Small intestine (tissue), 7 donors: ENCODE measurements around the gene SIX4. TPM values are rescaled to one million over a fixed set of nuclear protein-coding genes. Genes with fewer than 3 reads are reported as not detected.

Experiments
- DNase-seq, 2 donors: peaks; one replicate each; pipeline versions ENCODE4 v3.0.0 to v3.0.0-alpha.2; 2013
- FAIRE-seq: peaks from 2 replicates; lab custom pipeline; 2012; peaks lifted over from hg19 to GRCh38; lab: Jason Lieb, UNC
- H3K27ac ChIP-seq, 3 donors: one replicate each; pipeline ENCODE4 v1.5.1; 2013; ENCODE audit warnings: low read length in 2 of 3, mild to moderate bottlenecking in 2 of 3, control low read depth in 1 of 3, inconsistent platforms in 1 of 3, low read depth in 1 of 3, moderate library complexity in 1 of 3
- H3K27me3 ChIP-seq, 3 donors: one replicate each; pipeline ENCODE4 v1.6.1; 2013; ENCODE audit warnings: low read length in 3 of 3, inconsistent platforms in 1 of 3; ENCODE audit not compliant: control insufficient read depth in 3 of 3, insufficient read depth in 3 of 3
- H3K36me3 ChIP-seq, 3 donors: one replicate each; pipeline ENCODE4 v1.6.1; 2013; ENCODE audit warnings: low read length in 3 of 3, inconsistent platforms in 1 of 3, low read depth in 1 of 3, mild to moderate bottlenecking in 1 of 3, moderate library complexity in 1 of 3; ENCODE audit not compliant: control insufficient read depth in 3 of 3, insufficient read depth in 2 of 3
- H3K4me1 ChIP-seq, 3 donors: one replicate each; pipeline ENCODE4 v1.6.1; 2013; ENCODE audit warnings: low read length in 2 of 3, inconsistent platforms in 1 of 3, low read depth in 1 of 3, mild to moderate bottlenecking in 1 of 3, moderate library complexity in 1 of 3; ENCODE audit not compliant: control insufficient read depth in 3 of 3, insufficient read depth in 2 of 3
- H3K4me3 ChIP-seq, 3 donors: one replicate each; pipeline ENCODE4 v1.5.1; 2013; ENCODE audit warnings: low read length in 3 of 3, control low read depth in 1 of 3, inconsistent platforms in 1 of 3, low read depth in 1 of 3, mild to moderate bottlenecking in 1 of 3, moderate library complexity in 1 of 3
- H3K9me3 ChIP-seq, 2 donors: one replicate each; pipeline ENCODE4 v1.6.1; 2013; ENCODE audit warnings: low read depth in 1 of 2, low read length in 1 of 2; ENCODE audit not compliant: control insufficient read depth in 2 of 2, insufficient read depth in 1 of 2
- WGBS, 3 donors: extraction: QIAGEN DNeasy Blood & Tissue Kit; methylation state at CpG; one replicate each; pipeline ENCODE4 v1.1.7; 2013; 5-methylcytosine and 5-hydroxymethylcytosine counted together
- polyA plus RNA-seq, 4 donors: library from polyadenylated mRNA; stranded (reverse) in 3 of 4; unstranded in 1 of 4; fragments of 200-250 nt in 3 of 4; fragments of 120-200 nt in 1 of 4; gene quantifications; one replicate each; pipeline versions ENCODE4 v1.2.1 to v1.2.3, GENCODE V29; 2013
- donor health status: healthy with polysubstance abuse.
- donor health status: control.
- donor health status: control.
- donor health status: Bipolar disorder and iron deficiency.
- donor health status: healthy.

The SIX4 gene
- polyA plus RNA-seq, 4 donors, result 0.12 to 0.25 TPM; not detected in 2

DNA sequence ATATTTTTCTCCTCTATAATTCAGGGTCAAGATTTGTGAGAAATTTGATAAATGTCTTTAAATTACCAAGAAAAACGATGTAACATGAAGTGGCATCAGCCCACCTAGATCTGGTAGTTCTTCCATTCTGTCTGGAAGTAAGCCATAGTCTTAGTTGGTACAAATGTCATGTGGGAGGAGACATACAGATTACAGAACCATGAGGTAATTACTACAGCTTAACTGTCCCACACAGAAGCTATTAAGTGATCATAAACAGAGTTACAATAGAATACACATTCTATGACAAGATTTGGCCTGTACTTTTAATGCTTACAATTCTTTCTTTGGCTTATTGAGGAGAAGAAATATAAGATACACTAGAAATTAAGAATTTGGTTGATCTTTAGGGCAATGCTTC, 61.2 kb downstream of the SIX4 start:
- H3K4me1 ChIP-seq, result no peaks in the 10 kb centered on the region
- FAIRE-seq, result no peak
- H3K27ac ChIP-seq, result no peak overlapping the region
- DNase-seq, result no peak
- no peak overlapping the region for H3K4me3 ChIP-seq
- H3K36me3 ChIP-seq, result no peaks in the 10 kb centered on the region
- 59 to 83% (median 59%) methylated on average over 1 of the region's 1 CpG for WGBS, 3 donors
- peaks cover 0 to 31% (median 12%) of the 10 kb centered on the region in 3 donors for H3K27me3 ChIP-seq
- H3K9me3 ChIP-seq, result no peaks in the 10 kb centered on the region

DNA sequence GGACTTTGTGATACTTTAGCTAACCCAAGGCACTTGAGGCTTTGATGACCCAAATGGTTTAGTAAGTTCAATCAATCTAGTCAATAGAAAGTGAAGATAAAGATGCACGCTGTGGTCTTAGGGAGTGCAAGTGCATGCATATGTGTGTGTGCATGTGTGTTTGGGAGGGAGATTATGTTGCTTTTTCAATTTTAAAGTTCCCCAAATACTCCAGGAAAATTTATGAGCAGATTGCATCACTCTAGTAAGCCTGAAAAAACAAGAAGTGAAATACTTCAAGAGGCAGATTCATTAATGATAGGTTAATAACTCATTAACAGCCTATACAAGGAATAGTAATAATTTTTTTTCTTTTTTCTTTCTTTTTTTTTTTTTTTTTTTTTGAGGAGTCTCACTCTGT, 62.4 kb downstream of the SIX4 start:
- 13 to 47% (median 27%) methylated on average over 1 of the region's 1 CpG for WGBS, 3 donors
- DNase-seq, result no peak
- Histone ChIP-seq H3K9me3 (no peaks in the 10 kb centered on the region), H3K27me3 (peaks cover 0 to 43% (median 22%) of the 10 kb centered on the region in 3 donors), H3K27ac (no peak overlapping the region), H3K4me1 (peaks cover 0 to 4% (median under 1%) of the 10 kb centered on the region in 3 donors), H3K36me3 (no peaks in the 10 kb centered on the region), H3K4me3 (no peak overlapping the region)
- no peak for FAIRE-seq

Other genes with a start within 250 kb of the SIX4 start
- under 1 TPM in 1 of 4 donors, not detected in 3; 0.06 TPM for gene C14orf39, start 238.3 kb downstream of the SIX4 start, polyA plus RNA-seq
- not detected for gene SIX6, start 215.2 kb downstream of the SIX4 start, polyA plus RNA-seq
- gene SIX1, start 74.9 kb downstream of the SIX4 start, polyA plus RNA-seq, result under 1 TPM in 3 of 4 donors, not detected in 1; 0.18 to 0.32 (median 0.27) TPM
- gene MNAT1, start 10.4 kb upstream of the SIX4 start, polyA plus RNA-seq, result 10 to 100 TPM in 3 of 4 donors, 1 to 10 TPM in 1; 9.5 to 28.7 (median 12.8) TPM